GM12872 (cell line): ENCODE data around the gene FAM131A.

ENCODE experiments used
- CTCF ChIP-seq: IDR thresholded peaks from 3 replicates; pipeline ENCODE4 v1.5.1; 2011; ENCODE audit warnings: low read depth, mild to moderate bottlenecking, low read length, moderate library complexity; ENCODE audit not compliant: insufficient read depth

FAM131A gene

GRCh38 chr3:184311633-184312032 lies 25.8 kb upstream of the FAM131A start:
- TF ChIP-seq CTCF: no peak

- no peak for TF ChIP-seq CTCF
These were observed 23.1 kb upstream of the FAM131A start, which contains the start of gene EIF4G1 for GRCh38 chr3:184314363-184314699. TSS of gene EIF4G1 (plus strand) at chr3:184314606. CDS start at chr3:184315797, 1,191 bp downstream.

GRCh38 chr3:184314700-184315542 lies 22.5 kb upstream of the FAM131A start:
- TF ChIP-seq CTCF: no peak

GRCh38 chr3:184315543-184315867 lies 21.9 kb upstream of the FAM131A start:
- TF ChIP-seq CTCF: no peak

- no peak for TF ChIP-seq CTCF
These were observed 21.3 kb upstream of the FAM131A start for GRCh38 chr3:184315871-184316661.

DNA sequence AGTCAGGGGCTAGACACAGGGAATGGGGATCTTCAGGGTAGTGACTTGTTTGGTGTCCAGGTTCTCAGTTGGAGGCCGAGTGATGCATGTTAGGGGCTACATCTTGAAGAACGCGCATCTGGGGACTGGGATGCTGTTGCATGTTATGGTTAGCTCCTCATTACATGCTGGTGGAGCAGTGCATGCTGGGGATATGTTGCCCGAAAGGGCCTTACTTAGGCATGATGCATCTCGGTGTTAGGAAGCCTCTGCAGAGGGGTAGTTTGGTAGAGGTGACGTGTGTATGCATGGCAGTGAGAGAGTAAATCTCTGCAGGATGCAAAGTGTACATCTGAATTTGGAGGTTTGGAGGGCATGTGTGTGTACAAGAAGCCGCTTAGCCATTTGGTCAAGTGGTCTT lies 20.6 kb upstream of the FAM131A start:
- no peak for TF ChIP-seq CTCF

DNA sequence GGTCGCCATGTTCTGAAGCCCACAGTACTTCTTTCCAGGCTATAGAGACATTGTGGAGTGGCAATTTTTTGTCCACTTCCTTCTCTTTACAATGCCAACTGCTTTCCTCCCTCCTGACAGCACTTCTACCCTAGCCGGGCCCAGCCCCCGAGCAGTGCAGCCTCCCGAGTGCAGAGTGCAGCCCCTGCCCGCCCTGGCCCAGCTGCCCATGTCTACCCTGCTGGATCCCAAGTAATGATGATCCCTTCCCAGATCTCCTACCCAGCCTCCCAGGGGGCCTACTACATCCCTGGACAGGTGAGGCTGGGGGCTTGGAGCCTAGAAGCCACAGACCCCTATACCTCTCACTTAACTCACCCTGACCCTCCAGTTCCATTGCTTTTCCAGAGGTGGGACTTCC lies 20.2 kb upstream of the FAM131A start:
- no peak for TF ChIP-seq CTCF
